A673 (cell line): Measurements from ENCODE around the gene RERE. TPM values are rescaled to one million over a fixed set of nuclear protein-coding genes. Genes with fewer than 3 reads are reported as not detected.

Source experiments
- BruUV-seq: library from RNA; stranded (reverse); fragments of 400-500 nt; replicated peaks from 2 replicates; lab custom pipeline; 2021; lab: Mats Ljungman, UMichigan
- CTCF ChIA-PET: fragments of 300-600 bp; sonication (Branson Sonifier 250); formaldehyde crosslinking; loops from one replicate; lab custom pipeline; 2022; ENCODE audit warnings: antibody characterized with exemption; lab: Charles Lee
- POLR2A ChIA-PET: fragments of 300-600 bp; sonication (Branson Sonifier 250); formaldehyde crosslinking; loops from one replicate; lab custom pipeline; 2022; ENCODE audit warnings: antibody characterized with exemption; ENCODE audit not compliant: low non-redundant PET; lab: Charles Lee
- DNase-seq: peaks from one replicate; pipeline ENCODE4 v3.0.0-alpha.2; 2015; ENCODE audit warnings: low spot score
- H3K27ac ChIP-seq: fragments of 200-600 bp; sonication (generic); 2 replicates; pipeline ENCODE4 v1.5.1; 2016; ENCODE audit warnings: mixed run types, low read depth, mild to moderate bottlenecking, mixed read lengths, antibody characterized with exemption, low read length; ENCODE audit not compliant: poor library complexity, severe bottlenecking
- H3K27me3 ChIP-seq: fragments of 200-600 bp; sonication (generic); replicated peaks from 2 replicates; pipeline ENCODE4 v1.6.1; 2017; ENCODE audit warnings: mixed run types, low read depth, mild to moderate bottlenecking, mixed read lengths, antibody characterized with exemption, low read length; ENCODE audit not compliant: insufficient read depth, poor library complexity
- H3K36me3 ChIP-seq: fragments of 200-600 bp; sonication (generic); 2 replicates; pipeline ENCODE4 v1.6.1; 2016; ENCODE audit warnings: mixed run types, mild to moderate bottlenecking, mixed read lengths, antibody characterized with exemption, low read length; ENCODE audit not compliant: insufficient read depth, poor library complexity, severe bottlenecking
- H3K4me1 ChIP-seq: fragments of 200-600 bp; sonication (generic); 2 replicates; pipeline ENCODE4 v1.6.1; 2017; ENCODE audit warnings: mixed run types, mild to moderate bottlenecking, mixed read lengths, antibody characterized with exemption, low read length; ENCODE audit not compliant: insufficient read depth, poor library complexity, severe bottlenecking
- H3K4me3 ChIP-seq: fragments of 200-600 bp; sonication (generic); 2 replicates; pipeline ENCODE4 v1.5.1; 2016; ENCODE audit warnings: low read depth, mixed run types, mild to moderate bottlenecking, mixed read lengths, low read length; ENCODE audit not compliant: poor library complexity, severe bottlenecking
- H3K9me3 ChIP-seq: fragments of 200-600 bp; sonication (generic); 2 replicates; pipeline ENCODE4 v1.6.1; 2016; ENCODE audit warnings: mixed run types, low read depth, mild to moderate bottlenecking, mixed read lengths, antibody characterized with exemption, low read length; ENCODE audit not compliant: poor library complexity, severe bottlenecking
- EZH2 ChIP-seq: fragments of 200-600 bp; sonication (generic); IDR thresholded peaks from 2 replicates; pipeline ENCODE4 v1.6.1; 2017; ENCODE audit warnings: borderline replicate concordance, low read depth, mild to moderate bottlenecking, mixed read lengths, antibody characterized with exemption, low read length; ENCODE audit not compliant: poor library complexity, severe bottlenecking
- intact Hi-C: fragments of 100-400 bp; cut with micrococcal nuclease; formaldehyde crosslinking; loops from one replicate; pipeline ENCODE4 v1.10.0; 2022; ENCODE audit not compliant: unreplicated experiment
- total RNA-seq: library from RNA; stranded (reverse); gene quantifications from 2 replicates; pipeline ENCODE4 v1.2.3, GENCODE V29; 2021
- TF ChIP-seq, protein P1 (sequence below): fragments of 300-800, 200-600 bp; sonication (generic); conservative IDR thresholded peaks from 2 replicates; pipeline ENCODE4 v1.5.1; 2017; ENCODE audit warnings: low read depth, mild to moderate bottlenecking, antibody characterized with exemption, low read length, moderate library complexity, mixed read lengths

Gene RERE
- total RNA-seq, 1 experiment from 2014 or later = 188 TPM

- H3K4me1 ChIP-seq = peaks cover 62% of the 10 kb centered on the region
- ChIA-PET CTCF (no interaction called here), POLR2A (no interaction called here)
- TF ChIP-seq EZH2 = no peak
- TF ChIP-seq, protein P1, sequence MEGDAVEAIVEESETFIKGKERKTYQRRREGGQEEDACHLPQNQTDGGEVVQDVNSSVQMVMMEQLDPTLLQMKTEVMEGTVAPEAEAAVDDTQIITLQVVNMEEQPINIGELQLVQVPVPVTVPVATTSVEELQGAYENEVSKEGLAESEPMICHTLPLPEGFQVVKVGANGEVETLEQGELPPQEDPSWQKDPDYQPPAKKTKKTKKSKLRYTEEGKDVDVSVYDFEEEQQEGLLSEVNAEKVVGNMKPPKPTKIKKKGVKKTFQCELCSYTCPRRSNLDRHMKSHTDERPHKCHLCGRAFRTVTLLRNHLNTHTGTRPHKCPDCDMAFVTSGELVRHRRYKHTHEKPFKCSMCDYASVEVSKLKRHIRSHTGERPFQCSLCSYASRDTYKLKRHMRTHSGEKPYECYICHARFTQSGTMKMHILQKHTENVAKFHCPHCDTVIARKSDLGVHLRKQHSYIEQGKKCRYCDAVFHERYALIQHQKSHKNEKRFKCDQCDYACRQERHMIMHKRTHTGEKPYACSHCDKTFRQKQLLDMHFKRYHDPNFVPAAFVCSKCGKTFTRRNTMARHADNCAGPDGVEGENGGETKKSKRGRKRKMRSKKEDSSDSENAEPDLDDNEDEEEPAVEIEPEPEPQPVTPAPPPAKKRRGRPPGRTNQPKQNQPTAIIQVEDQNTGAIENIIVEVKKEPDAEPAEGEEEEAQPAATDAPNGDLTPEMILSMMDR = no peak
- H3K9me3 ChIP-seq = no peaks in the 10 kb centered on the region
- no peaks in the 10 kb centered on the region for H3K27me3 ChIP-seq
- no peak for DNase-seq
- H3K27ac ChIP-seq = peak overlapping the region; percentile 95
- intact Hi-C loops = loop anchor here (10.0 kb wide), 2 partner anchors 98 to 328 kb away; no protein-coding TSS in a partner anchor
- no peaks in the 10 kb centered on the region for H3K36me3 ChIP-seq
- TSS peak; percentile 51 for BruUV-seq
- H3K4me3 ChIP-seq = peak overlapping the region; percentile 72
These were observed 115.0 kb downstream of the RERE start for GRCh38 chr1:8702472-8702849.

- DNase-seq = peak; percentile 67
- no peak for TF ChIP-seq EZH2
- TF ChIP-seq, protein P1 = no peak
- Histone ChIP-seq H3K27ac (peak overlapping the region; percentile 95), H3K9me3 (no peaks in the 10 kb centered on the region), H3K4me1 (peaks cover 57% of the 10 kb centered on the region), H3K4me3 (peak overlapping the region; percentile 72), H3K27me3 (no peaks in the 10 kb centered on the region), H3K36me3 (no peaks in the 10 kb centered on the region)
- ChIA-PET CTCF (interaction anchor here (0.6 kb wide), 2 partner anchors 372 to 753 kb away, joined by 3 to 4 read pairs; no protein-coding TSS in a partner anchor), POLR2A (interaction anchor here (0.9 to 1.1 kb wide), 2 partner anchors 12 to 40 kb away, joined by 3 read pairs; no protein-coding TSS in a partner anchor)
- BruUV-seq = TSS peak; percentile 92
- intact Hi-C loops = loop anchor here (10.0 kb wide), 2 partner anchors 97 to 327 kb away; no protein-coding TSS in a partner anchor
These were observed 115.5 kb downstream of the RERE start for GRCh38 chr1:8701794-8702471.

DNA sequence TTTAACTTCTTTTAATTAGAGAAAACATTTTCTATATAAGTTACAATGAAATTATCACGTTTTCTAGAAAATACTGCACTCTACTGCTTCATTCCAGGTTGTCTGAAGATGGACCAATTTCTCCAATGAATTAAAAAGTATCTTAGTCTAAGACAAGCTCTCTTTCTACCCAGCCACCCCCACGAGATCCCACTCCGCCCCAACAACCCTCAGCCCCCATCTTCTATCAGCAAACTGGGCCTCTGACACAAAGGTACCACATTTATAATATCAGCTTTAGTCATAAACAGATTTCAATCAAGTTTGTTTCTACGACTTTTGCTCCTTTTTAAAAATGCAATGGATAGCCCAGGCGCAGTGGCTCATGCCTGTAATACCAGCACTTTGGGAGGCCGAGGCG is 117.8 kb downstream of the RERE start:
- no peaks in the 10 kb centered on the region for H3K27me3 ChIP-seq
- TF ChIP-seq, protein P1 = no peak
- no peak for TF ChIP-seq EZH2
- no peak for DNase-seq
- H3K36me3 ChIP-seq = no peaks in the 10 kb centered on the region
- H3K4me1 ChIP-seq = peaks cover 43% of the 10 kb centered on the region
- BruUV-seq = no TSS peak
- H3K9me3 ChIP-seq = no peaks in the 10 kb centered on the region
- no peak overlapping the region for H3K27ac ChIP-seq
- H3K4me3 ChIP-seq = no peak overlapping the region
- CTCF ChIA-PET = no interaction called here
- POLR2A ChIA-PET = no interaction called here
- intact Hi-C loops = loop anchor here (10.0 kb wide), 2 partner anchors 95 to 325 kb away; no protein-coding TSS in a partner anchor
